Superior temporal gyrus (tissue), 1 donor: ENCODE results near the gene AGAP1.
A peak's percentile ranks its signal among the peaks of the same experiment; 100 is the strongest.
"Not testable (repeated sequence)": the region's sequence is repeated elsewhere in the genome, so short reads cannot be mapped to it uniquely, and the experiment has no call there.

Source experiments
- DNase-seq: peaks from one replicate; pipeline ENCODE4 v3.0.0-alpha.2; 2016; ENCODE audit errors: extremely low spot score

Gene AGAP1

GRCh38 chr2:235592430-235592829, 98.6 kb downstream of the AGAP1 start:
- DNase-seq = no peak

DNA sequence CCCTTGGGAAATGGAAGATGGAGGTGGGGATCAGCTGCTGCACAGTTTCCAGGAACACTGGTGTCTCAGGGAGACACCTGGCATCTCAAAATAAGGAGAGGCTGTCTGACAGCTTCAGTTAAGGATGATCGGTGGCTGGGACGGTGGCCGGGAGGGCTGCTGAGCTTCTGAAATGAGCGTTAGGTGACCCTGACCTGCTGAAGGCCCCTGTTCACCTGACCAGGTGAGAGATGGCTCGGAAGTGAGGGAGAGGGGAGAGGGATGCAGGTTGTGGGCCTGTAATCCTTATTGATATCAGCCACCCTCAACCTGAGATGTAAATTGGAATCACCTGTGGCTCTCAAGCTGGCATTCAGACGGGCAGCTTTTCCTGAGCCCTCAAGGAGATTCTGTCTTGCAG, 99.0 kb downstream of the AGAP1 start:
- no peak for DNase-seq

GRCh38 chr2:235594041-235594440, 100.2 kb downstream of the AGAP1 start:
- peak; percentile 93 for DNase-seq

- DNase-seq = no peak
Measured at GRCh38 chr2:235594964-235595363, 101.1 kb downstream of the AGAP1 start.

DNA sequence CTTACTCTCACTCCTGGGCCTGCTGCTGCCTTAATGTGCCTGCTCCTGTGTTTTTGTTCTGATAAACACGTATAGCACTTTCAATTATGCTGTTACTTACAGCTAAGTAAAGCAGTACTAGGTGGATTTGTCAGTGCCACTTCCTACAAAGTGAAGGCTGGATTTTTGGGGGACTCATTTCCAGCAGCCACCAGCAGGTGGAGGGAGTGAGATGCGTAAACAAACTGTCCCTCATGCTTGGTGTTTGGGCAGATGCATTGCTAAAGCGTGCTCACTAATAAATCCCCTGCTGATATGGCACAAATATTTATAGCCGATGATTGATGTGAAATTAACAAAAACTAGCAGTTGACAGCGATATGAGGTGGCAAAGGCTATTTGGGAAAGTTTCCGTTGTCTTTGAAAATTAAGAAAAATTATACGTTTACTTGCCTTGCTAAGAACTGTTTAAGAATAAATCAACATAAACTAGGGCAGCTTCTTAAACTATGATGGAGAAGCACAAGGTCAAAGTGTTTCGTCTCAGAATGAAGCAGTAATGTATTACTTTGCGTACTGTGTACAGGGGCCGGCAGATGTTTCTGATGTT, 101.7 kb downstream of the AGAP1 start:
- DNase-seq = peak; percentile 95

DNA sequence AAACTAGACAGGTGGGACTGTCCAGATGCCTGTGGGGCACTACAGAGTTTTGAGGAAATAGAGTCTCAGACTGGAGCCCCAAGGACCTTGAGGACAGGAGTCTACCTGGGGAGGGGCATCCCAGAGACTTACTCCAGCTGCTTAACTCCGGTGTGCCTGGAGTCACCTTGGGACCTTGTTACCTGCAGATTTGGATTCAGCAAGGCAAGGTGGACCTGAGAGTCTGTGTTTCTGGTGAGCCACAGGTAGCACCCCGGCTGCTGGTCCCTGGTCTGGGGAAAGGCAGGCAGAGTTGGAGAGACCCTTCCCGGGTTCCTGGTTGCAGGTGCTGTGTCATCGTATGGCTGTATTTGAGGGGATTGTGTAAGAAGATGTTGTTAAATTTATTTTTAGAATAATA, 102.4 kb downstream of the AGAP1 start:
- DNase-seq = no peak

DNA sequence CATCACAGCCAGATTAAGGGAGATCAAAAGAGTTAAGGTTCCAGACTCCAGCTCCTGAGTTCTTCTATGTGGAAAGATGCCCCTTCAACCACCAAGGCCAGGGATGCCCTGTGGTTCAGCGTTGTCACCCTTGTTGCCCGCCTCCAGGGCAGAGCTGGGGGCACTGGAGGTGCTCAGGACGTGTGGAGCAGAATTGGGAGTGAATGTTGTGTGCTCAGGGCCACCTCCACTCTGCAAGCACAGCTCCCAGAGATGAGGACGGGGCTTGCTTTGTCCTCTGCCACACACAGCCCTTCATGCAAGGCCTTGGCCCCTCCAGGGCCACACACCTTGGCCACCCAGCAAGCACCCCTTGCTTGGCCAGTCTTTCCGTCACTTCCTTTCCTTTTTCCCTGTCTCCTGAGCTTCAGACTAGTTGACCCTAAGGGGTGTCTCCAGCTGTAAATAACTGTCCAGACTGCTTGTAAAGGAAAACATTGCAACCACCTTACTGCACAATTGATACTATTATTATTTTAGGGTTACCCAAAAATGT, 103.3 kb downstream of the AGAP1 start:
- DNase-seq = no peak

GRCh38 chr2:235598026-235598425, 104.2 kb downstream of the AGAP1 start:
- DNase-seq = no peak

DNA sequence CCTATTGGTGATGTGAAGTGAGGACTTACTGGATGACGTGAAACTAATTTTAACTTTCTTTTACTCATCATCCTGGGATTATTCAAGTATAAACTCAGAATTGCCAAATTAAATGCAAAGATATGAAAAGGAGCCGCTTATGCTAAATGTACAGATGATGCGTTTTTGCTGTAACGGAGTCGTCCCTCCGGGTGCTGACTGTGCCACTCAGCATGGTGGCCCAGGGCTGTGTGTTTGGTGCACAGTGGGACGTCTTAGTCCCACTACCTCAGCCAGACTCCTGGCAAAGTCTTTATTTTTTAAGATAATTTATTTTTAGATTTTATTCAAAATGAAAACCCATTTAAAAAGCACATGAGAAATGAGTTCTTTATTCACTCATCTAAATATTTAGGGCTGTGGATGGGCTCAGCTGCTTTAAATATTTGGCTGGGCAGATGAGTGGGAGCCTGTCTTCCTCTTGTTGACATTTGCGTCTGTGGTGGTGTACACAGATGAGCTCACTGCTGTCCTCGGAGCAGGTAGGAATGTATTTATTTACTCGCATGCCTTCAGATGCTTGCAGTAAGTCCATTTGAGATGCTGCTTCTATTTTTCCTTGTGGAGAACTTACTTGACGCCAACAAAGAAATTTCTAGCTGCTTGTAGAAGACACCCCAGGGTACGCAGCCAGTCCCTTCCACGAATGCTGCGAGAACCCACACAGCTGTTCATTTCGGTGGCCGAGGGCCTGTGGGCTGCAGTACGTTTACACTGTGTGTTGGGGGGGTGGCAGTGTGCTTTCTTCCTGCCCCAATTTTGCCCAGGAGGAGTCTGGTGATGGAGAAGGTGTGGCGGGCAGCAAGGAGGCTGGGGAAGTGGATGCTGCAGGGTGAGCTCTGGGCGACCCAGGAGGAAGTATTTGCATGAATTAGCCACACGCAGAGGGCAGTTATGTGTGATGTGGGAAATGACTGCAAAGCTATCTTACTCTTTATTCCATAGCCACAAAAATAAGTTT, 105.0 kb downstream of the AGAP1 start:
- peak; percentile 28 for DNase-seq

DNA sequence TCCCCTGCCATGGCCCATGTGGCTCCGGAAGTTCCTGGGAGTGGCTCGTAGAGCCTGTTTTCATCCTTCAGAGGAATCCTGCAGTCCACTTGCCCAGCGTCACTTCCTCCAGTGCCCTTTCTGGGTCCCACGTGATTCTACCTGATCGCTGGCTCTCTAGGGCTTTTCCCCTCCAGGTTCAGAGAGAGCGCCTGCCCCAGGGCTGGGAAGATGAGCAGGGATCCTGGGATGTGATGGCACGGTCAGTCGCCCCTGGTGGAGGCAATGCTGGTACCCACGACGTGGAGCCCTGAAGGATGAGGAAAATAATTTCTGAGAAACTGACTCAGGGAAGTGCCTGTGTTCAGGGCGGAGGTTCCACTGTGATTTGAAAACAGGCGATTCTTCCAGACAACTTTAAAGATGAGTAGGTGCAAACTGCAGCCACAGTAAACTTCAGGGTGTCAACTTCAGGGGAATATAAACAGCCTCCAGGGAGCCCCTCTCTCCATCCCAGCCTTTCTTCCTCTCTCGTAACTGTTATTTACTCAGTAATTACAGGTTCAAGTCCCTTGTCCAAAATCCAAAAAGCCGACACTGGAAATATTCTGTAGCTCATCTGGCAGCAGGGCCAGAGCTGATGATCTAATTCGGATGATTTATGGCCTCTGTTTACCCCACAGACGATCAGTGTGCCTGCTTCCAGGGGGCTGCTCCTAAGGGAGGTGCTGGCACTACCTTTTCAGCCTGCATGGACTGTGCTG, 105.9 kb downstream of the AGAP1 start:
- no peak for DNase-seq

DNA sequence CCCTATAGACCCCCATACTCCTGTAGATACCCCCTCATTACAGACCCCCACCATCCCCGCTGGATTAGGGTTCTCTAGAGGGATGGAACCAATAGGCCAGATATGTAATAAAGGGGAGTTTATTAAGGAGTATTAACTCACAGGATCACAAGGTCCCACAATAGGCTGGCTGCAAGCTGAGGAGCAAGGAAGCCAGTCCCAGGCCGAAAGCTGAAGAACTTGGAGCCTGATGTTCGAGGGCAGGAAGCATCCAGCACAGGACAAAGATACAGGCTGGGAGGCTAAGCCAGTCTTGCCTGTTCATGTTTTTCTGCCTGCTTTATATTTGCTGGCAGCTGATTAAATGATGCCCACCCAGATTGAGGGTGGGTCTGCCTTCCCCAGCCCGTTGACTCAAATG, 106.6 kb downstream of the AGAP1 start:
- no peak for DNase-seq

GRCh38 chr2:235600926-235601325, 107.1 kb downstream of the AGAP1 start:
- DNase-seq = no peak

DNA sequence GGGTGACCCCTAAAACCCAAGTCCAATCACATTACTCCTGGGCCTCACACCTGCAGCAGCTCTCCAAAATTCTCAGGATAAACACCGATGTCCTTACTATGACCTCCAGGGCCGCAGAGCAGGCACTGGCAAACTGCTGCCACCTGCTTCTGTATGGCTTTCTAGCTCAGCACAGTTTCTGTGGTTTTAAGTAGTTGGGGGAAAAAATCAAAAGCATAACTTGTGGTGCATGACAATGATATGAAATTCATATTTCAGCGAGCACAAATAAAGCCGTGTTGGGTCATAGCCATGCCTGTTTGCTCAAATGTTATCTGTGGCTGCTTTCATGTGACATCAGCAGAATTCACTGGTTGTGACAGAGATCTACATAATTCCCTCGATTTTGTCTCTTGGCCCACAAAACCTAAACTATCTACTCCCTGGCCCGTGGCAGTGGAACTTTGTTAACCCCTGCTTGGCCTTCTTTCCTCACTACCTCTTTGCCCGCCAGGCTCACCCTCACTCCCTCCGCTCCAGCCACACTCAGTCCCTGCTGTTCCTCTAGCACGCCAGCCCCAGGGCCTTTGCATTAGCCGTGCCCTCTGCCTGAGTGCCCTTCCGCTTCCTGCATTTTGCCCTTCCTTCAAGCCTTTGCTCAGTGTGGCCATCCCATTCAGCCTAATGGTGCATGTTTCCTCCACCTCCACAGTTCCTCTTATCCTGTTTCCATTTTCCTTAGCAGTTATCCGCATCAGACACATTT, 108.3 kb downstream of the AGAP1 start:
- DNase-seq = no peak

DNA sequence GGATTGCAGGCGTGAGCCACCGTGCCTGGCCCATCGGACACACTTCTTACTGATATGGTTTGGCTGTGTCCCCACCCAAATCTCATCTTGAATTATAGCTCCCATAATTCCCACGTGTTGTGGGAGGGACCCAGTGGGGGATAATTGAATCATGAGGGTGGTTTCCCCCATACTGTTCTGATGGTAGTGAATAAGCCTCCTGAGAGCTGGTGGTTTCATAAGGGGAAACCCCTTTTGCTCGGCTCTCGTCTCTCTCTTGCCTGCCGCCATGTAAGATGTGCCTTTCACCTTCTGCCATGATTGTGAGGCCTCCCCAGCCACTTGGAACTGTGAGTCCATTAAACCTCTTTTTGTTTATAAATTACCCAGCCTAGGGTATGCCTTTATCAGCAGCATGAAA, 109.1 kb downstream of the AGAP1 start:
- not testable (repeated sequence) for DNase-seq

DNA sequence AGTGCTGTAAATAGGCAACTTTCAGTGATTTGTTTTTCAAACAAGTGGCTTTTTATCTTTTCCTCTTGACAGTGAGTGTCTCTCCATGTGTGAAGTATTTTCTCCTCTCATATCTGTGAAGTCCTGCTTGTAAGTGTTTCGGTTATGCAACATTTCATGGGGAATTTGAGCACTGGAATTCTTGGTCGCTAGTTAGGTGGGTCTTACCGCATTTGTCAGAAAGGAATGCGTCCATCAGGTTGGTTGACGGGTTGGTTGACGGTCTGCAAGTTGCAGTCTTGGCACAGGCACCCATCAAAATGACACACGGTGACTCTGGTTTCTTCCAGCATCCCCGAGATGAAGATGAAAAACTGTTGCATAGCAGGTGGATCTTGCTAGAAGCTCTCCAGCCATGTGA, 109.8 kb downstream of the AGAP1 start:
- DNase-seq = peak; percentile 37

GRCh38 chr2:235605312-235606003, 111.6 kb downstream of the AGAP1 start:
- DNase-seq = peak; percentile 96

GRCh38 chr2:235606004-235606715, 112.3 kb downstream of the AGAP1 start:
- DNase-seq = no peak

DNA sequence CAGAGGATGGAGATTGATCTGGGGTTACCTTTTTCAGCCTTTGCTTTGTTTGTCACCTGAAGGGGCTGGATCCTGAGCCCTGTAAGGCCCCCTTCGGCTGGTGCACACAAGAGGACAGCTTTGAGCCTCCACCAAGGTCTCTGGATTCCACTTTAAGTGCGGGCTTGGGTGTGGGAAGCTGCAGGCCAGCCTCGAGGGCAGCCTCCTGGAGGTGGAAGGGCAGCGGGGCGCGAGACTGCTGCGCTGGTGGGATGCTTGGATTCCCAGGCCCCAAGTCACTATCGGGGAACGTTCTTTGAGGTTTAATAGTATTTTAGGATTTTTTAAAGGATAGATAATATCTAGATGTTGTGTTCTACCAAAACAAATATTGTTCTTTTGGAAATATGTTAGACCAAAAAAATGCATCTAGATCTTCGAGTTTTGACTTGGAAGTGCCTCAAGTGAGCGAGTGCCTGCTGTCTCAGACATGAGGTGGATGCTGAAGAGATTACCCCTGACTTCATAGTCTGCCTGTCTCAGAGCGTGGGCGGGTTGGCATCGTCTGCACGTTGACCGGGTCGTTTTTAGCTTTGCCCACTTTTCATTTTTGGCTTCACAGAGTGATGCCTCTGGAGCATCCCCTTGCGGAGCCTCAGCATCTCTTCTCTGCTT, 113.8 kb downstream of the AGAP1 start:
- no peak for DNase-seq

- peak; percentile 75 for DNase-seq
Measured at GRCh38 chr2:235608200-235608887, 114.5 kb downstream of the AGAP1 start.
